Transverse colon (tissue), 4 donors: ENCODE measurements around the gene U2AF2.

ENCODE experiments used
- POLR2A ChIP-seq: fragments of 450-650 bp; IDR thresholded peaks from one replicate; pipeline ENCODE4 v1.6.1; 2016; ENCODE audit warnings: antibody characterized with exemption, mild to moderate bottlenecking, moderate library complexity
- POLR2AphosphoS5 ChIP-seq, 3 donors: sonication (generic); formaldehyde crosslinking; IDR thresholded peaks; one replicate each; pipeline ENCODE4 v1.6.1; 2016; ENCODE audit warnings: antibody characterized with exemption in 3 of 3
- TF ChIP-seq, protein P1 (sequence below), 5 experiments: fragments of 200-600 bp in 3 of 5; fragments of 450-650 bp in 2 of 5; sonication (generic) in 3 of 5; IDR thresholded peaks; 1 replicate in 2 of 5; 2 replicates in 3 of 5; pipeline ENCODE4 v1.5.1; 2016 to 2017; ENCODE audit warnings: antibody characterized with exemption in 5 of 5, inconsistent platforms in 3 of 5, mild to moderate bottlenecking in 2 of 5, moderate library complexity in 1 of 5

DNA sequence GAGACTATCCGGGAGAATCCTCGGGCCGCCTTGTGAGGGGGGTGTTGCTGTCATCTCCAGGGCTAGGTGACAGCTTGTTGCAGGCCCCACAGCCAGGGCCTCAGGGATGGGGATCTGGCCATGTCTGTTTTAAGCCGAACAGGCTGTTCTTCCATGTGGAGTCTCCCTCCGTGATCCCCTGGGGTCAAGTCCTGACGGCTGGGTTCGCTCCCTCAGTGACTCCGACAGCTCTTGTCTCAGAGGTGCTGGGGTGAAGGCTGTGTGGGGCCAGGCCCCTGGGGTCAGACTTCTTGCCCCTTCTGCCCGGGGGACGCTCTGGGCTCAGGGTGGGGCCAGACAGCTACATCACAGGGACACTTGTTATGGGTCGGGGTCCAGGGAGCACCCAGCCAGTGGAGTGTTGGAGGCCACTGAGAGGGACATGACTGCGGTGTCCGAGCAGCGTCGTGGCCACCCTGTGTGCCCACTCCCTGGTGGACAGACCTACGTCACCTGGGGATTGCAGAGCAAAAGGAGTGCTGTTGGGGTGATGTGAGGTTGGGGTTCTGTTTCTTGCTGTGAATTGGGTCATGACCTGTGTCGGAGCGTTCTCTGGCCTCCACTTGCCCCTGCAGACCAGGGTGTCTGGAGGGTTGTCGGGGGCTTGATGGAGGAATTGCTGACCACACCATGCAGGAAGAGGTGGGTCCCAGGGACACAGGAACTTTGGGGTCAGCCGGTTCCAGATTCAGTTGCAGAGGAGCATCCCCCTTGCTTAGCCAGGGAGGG is 41.6 kb downstream of the U2AF2 start:
- TF ChIP-seq, protein P1, sequence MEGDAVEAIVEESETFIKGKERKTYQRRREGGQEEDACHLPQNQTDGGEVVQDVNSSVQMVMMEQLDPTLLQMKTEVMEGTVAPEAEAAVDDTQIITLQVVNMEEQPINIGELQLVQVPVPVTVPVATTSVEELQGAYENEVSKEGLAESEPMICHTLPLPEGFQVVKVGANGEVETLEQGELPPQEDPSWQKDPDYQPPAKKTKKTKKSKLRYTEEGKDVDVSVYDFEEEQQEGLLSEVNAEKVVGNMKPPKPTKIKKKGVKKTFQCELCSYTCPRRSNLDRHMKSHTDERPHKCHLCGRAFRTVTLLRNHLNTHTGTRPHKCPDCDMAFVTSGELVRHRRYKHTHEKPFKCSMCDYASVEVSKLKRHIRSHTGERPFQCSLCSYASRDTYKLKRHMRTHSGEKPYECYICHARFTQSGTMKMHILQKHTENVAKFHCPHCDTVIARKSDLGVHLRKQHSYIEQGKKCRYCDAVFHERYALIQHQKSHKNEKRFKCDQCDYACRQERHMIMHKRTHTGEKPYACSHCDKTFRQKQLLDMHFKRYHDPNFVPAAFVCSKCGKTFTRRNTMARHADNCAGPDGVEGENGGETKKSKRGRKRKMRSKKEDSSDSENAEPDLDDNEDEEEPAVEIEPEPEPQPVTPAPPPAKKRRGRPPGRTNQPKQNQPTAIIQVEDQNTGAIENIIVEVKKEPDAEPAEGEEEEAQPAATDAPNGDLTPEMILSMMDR (IDR thresholded peaks at IDR 0.05) = no peak
- TF ChIP-seq POLR2AphosphoS5 (IDR thresholded peaks at IDR 0.05) = no peak
- TF ChIP-seq POLR2A = no peak
